HCT116 (cell line): Measurements from ENCODE around the gene FAM131C. TPM values are rescaled to one million over a fixed set of nuclear protein-coding genes. Genes with fewer than 3 reads are reported as not detected.

Experiments used
- ATAC-seq: fragments of 200-7000 bp; cut with Tn5 transposase; 2 replicates; pipeline ENCODE4 v1.9.1; 2020; ENCODE audit warnings: mild to moderate bottlenecking, moderate library complexity
- BruUV-seq: library from RNA; stranded (reverse); fragments of 400-500 nt; replicated peaks from 2 replicates; lab custom pipeline; 2021; lab: Mats Ljungman, UMichigan
- CTCF ChIA-PET: fragments of 300-600 bp; sonication (Branson Sonifier 250); formaldehyde crosslinking; loops from one replicate; lab custom pipeline; 2021; ENCODE audit warnings: antibody characterized with exemption; lab: Charles Lee
- POLR2A ChIA-PET: fragments of 300-600, 350-600 bp; sonication (Branson Sonifier 250); formaldehyde crosslinking; loops from one replicate; lab custom pipeline; 2021; ENCODE audit warnings: antibody characterized with exemption; lab: Charles Lee
- RAD21 ChIA-PET, 2 experiments: fragments of 300-600 bp; sonication (Branson Sonifier 250); formaldehyde crosslinking; loops; one replicate each; lab custom pipeline; 2023; ENCODE audit warnings: low total read pairs in 2 of 2; ENCODE audit not compliant: uncharacterized antibody in 2 of 2, unreplicated experiment in 2 of 2, low non-redundant PET in 1 of 2; lab: Charles Lee
- DNase-seq: peaks from one replicate; pipeline ENCODE4 v3.0.0-alpha.2; 2010; ENCODE audit warnings: low read depth, low spot score
- H2AFZ ChIP-seq: fragments of 200-600 bp; shearing (Covaris generic), sonication (generic); 2 replicates; pipeline ENCODE4 v1.6.1; 2017; ENCODE audit warnings: low read depth, mixed run types, mixed read lengths, antibody characterized with exemption, low read length; ENCODE audit not compliant: poor library complexity, severe bottlenecking
- H3K27ac ChIP-seq: 2 replicates; pipeline ENCODE4 v1.5.1; 2012; ENCODE audit warnings: low read depth, low read length
- H3K27me3 ChIP-seq: fragments of 200-600 bp; sonication (generic); 2 replicates; pipeline ENCODE4 v1.6.1; 2016; ENCODE audit warnings: mixed run types, low read length, mixed read lengths; ENCODE audit not compliant: insufficient read depth
- H3K36me3 ChIP-seq, 2 experiments: fragments of 200-500 bp in 1 of 2; fragments of 200-600 bp in 1 of 2; sonication (Bioruptor generic) in 1 of 2; sonication (generic) in 1 of 2; 2 replicates each; pipeline versions ENCODE4 v1.5.1 to v1.6.1; 2014 to 2016; ENCODE audit warnings: low read length in 2 of 2, inconsistent platforms in 1 of 2, mixed read lengths in 1 of 2, mixed run types in 1 of 2; ENCODE audit not compliant: insufficient read depth in 2 of 2, control insufficient read depth in 1 of 2
- H3K4me1 ChIP-seq, 2 experiments: fragments of 200-600 bp in 1 of 2; sonication (generic) in 1 of 2; 2 replicates each; pipeline versions ENCODE4 v1.5.1 to v1.6.1; 2012 to 2017; ENCODE audit warnings: low read length in 2 of 2, inconsistent platforms in 1 of 2, mild to moderate bottlenecking in 1 of 2, mixed read lengths in 1 of 2, mixed run types in 1 of 2, moderate library complexity in 1 of 2; ENCODE audit not compliant: insufficient read depth in 2 of 2, control insufficient read depth in 1 of 2
- H3K4me2 ChIP-seq: fragments of 200-600 bp; sonication (generic); 2 replicates; pipeline ENCODE4 v1.6.1; 2017; ENCODE audit warnings: mixed run types, low read length, mixed read lengths
- H3K4me3 ChIP-seq, 2 experiments: fragments of 200-600 bp in 1 of 2; sonication (generic) in 1 of 2; replicated peaks in 1 of 2; 2 replicates each; pipeline ENCODE4 v1.5.1; 2011 to 2016; ENCODE audit warnings: low read length in 2 of 2, control low read depth in 1 of 2, low read depth in 1 of 2, mild to moderate bottlenecking in 1 of 2, mixed read lengths in 1 of 2, mixed run types in 1 of 2
- H3K79me2 ChIP-seq: fragments of 200-600 bp; sonication (generic); 2 replicates; pipeline ENCODE4 v1.6.1; 2017; ENCODE audit warnings: mild to moderate bottlenecking, mixed run types, low read length, moderate library complexity, mixed read lengths; ENCODE audit not compliant: insufficient read depth
- H3K9ac ChIP-seq: fragments of 200-600 bp; sonication (generic); 2 replicates; pipeline ENCODE4 v1.6.1; 2016; ENCODE audit warnings: low read length, mixed read lengths
- H3K9me2 ChIP-seq: fragments of 200-600 bp; sonication (generic), shearing (Covaris generic); 2 replicates; pipeline ENCODE4 v1.6.1; 2017; ENCODE audit warnings: mixed run types, mild to moderate bottlenecking, moderate library complexity; ENCODE audit not compliant: insufficient read depth
- H3K9me3 ChIP-seq, 2 experiments: fragments of 200-500 bp in 1 of 2; fragments of 200-600 bp in 1 of 2; sonication (Bioruptor generic) in 1 of 2; sonication (generic) in 1 of 2; 2 replicates each; pipeline ENCODE4 v1.6.1; 2014 to 2017; ENCODE audit warnings: low read length in 2 of 2, mixed read lengths in 2 of 2, inconsistent platforms in 1 of 2, low read depth in 1 of 2, mild to moderate bottlenecking in 1 of 2, mixed run types in 1 of 2, moderate library complexity in 1 of 2; ENCODE audit not compliant: control insufficient read depth in 1 of 2, insufficient read depth in 1 of 2
- H4K20me1 ChIP-seq: fragments of 200-600 bp; sonication (generic), shearing (Covaris generic); 2 replicates; pipeline ENCODE4 v1.6.1; 2017; ENCODE audit warnings: mixed run types, mild to moderate bottlenecking, moderate library complexity; ENCODE audit not compliant: insufficient read depth
- CBX3 ChIP-seq: IDR thresholded peaks from 2 replicates; pipeline ENCODE4 v1.6.1; 2012; ENCODE audit warnings: low read depth
- ELF1 ChIP-seq: IDR thresholded peaks from 2 replicates; pipeline ENCODE4 v1.6.1; 2012; ENCODE audit warnings: low read depth, borderline replicate concordance
- EZH2 ChIP-seq: fragments of 200-600 bp; sonication (generic); IDR thresholded peaks from 2 replicates; pipeline ENCODE4 v1.6.1; 2017; ENCODE audit warnings: antibody characterized with exemption, mixed run types
- FOSL1 ChIP-seq: IDR thresholded peaks from 2 replicates; pipeline ENCODE4 v1.6.1; 2012; ENCODE audit warnings: low read depth
- JUND ChIP-seq: IDR thresholded peaks from 2 replicates; pipeline ENCODE4 v1.6.1; 2012
- POLR2AphosphoS5 ChIP-seq: IDR thresholded peaks from 2 replicates; pipeline ENCODE4 v1.6.1; 2011; ENCODE audit warnings: mild to moderate bottlenecking, low read depth, low read length, moderate library complexity
- RAD21 ChIP-seq: IDR thresholded peaks from 2 replicates; pipeline ENCODE4 v1.6.1; 2012; ENCODE audit warnings: low read depth, mild to moderate bottlenecking
- SIN3A ChIP-seq: IDR thresholded peaks from 2 replicates; pipeline ENCODE4 v1.6.1; 2012; ENCODE audit warnings: low read depth
- SP1 ChIP-seq: IDR thresholded peaks from 2 replicates; pipeline ENCODE4 v1.6.1; 2012; ENCODE audit warnings: low read depth
- SRF ChIP-seq: IDR thresholded peaks from 2 replicates; pipeline ENCODE4 v1.6.1; 2012; ENCODE audit warnings: low read depth
- TCF7L2 ChIP-seq: IDR thresholded peaks from 2 replicates; pipeline ENCODE4 v1.7.0; 2011; ENCODE audit warnings: borderline replicate concordance, inconsistent platforms; ENCODE audit not compliant: insufficient read depth, insufficient read length; ENCODE audit errors: extremely low read depth
- ZFX ChIP-seq: fragments of 450-650 bp; IDR thresholded peaks from 2 replicates; pipeline ENCODE4 v1.6.1; 2017
- intact Hi-C: fragments of 100-400 bp; cut with micrococcal nuclease; formaldehyde crosslinking; loops from 2 replicates; pipeline ENCODE4 v1.10.0; 2022
- total RNA-seq: library from RNA; stranded (reverse); gene quantifications from one replicate; pipeline ENCODE4 v1.2.1, GENCODE V29; 2021; ENCODE audit not compliant: unreplicated experiment
- TF ChIP-seq, protein P1 (sequence below), 3 experiments: fragments of 200-600 bp in 1 of 3; sonication (generic) in 1 of 3; IDR thresholded peaks in 2 of 3; conservative IDR thresholded peaks in 1 of 3; 2 replicates each; pipeline ENCODE4 v1.5.1; 2012 to 2017; ENCODE audit warnings: low read depth in 2 of 3, low read length in 2 of 3, antibody characterized with exemption in 1 of 3, borderline replicate concordance in 1 of 3, control low read depth in 1 of 3, mild to moderate bottlenecking in 1 of 3, mixed read lengths in 1 of 3, mixed run types in 1 of 3, moderate library complexity in 1 of 3; ENCODE audit not compliant: insufficient read depth in 1 of 3
- TF ChIP-seq, protein P2 (sequence below): IDR thresholded peaks from 2 replicates; pipeline ENCODE4 v1.6.1; 2012

Gene FAM131C
- total RNA-seq, 1 experiment from 2014 or later: 11.6 TPM

DNA sequence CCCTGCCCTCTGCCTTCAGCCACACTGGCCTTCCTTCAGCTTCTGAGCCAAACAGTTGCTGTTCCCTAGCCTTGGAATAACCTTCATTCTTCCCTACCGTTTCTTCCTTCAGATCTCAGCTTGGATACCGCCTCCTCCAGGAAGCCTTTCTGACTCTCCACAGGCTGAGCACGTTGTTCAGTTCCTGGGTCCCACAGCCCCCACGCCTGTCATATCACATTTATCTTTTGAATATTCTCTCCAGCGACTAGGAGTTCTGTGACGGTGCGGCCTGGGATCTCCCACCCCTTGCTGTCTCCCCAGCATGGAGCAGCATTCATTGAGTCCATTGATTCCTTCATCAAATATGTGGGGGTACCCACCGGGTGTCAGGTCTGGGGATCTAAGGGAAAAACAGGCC, 43.2 kb upstream of the FAM131C start:
- Histone ChIP-seq H4K20me1 (no peaks in the 10 kb centered on the region), H3K79me2 (no peaks in the 10 kb centered on the region), H3K4me1 (peaks cover 0 to 4% of the 10 kb centered on the region in 2 experiments; a peak in 3 of 4 replicates), H3K4me3 (no peak overlapping the region), H3K4me2 (no peak overlapping the region), H3K9ac (no peak overlapping the region)
- no peak for DNase-seq
- TF ChIP-seq EZH2 (no peak), CBX3 (no peak), ZFX (no peak), RAD21 (no peak), POLR2AphosphoS5 (no peak), TCF7L2 (no peak), ELF1 (no peak), JUND (no peak), FOSL1 (no peak), SIN3A (no peak), SRF (no peak), SP1 (no peak)
- TF ChIP-seq, protein P1, sequence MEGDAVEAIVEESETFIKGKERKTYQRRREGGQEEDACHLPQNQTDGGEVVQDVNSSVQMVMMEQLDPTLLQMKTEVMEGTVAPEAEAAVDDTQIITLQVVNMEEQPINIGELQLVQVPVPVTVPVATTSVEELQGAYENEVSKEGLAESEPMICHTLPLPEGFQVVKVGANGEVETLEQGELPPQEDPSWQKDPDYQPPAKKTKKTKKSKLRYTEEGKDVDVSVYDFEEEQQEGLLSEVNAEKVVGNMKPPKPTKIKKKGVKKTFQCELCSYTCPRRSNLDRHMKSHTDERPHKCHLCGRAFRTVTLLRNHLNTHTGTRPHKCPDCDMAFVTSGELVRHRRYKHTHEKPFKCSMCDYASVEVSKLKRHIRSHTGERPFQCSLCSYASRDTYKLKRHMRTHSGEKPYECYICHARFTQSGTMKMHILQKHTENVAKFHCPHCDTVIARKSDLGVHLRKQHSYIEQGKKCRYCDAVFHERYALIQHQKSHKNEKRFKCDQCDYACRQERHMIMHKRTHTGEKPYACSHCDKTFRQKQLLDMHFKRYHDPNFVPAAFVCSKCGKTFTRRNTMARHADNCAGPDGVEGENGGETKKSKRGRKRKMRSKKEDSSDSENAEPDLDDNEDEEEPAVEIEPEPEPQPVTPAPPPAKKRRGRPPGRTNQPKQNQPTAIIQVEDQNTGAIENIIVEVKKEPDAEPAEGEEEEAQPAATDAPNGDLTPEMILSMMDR (IDR thresholded peaks at IDR 0.05 in 2 of 3, conservative IDR thresholded peaks at IDR 0.05 in 1 of 3; ENCODE audit: borderline replicate concordance in 1 of 3, insufficient read depth in 1 of 3, low read depth in 2 of 3, low read length in 2 of 3): no peak
- TF ChIP-seq, protein P2, sequence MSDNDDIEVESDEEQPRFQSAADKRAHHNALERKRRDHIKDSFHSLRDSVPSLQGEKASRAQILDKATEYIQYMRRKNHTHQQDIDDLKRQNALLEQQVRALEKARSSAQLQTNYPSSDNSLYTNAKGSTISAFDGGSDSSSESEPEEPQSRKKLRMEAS: no peak
- TF ChIP-seq, all 23 proteins: peak for 0
- Histone ChIP-seq H3K36me3 (no peaks in the 10 kb centered on the region), H3K27ac (no peak overlapping the region), H3K9me3 (no peaks in the 10 kb centered on the region), H3K27me3 (no peaks in the 10 kb centered on the region), H2AFZ (no peak overlapping the region), H3K9me2 (no peaks in the 10 kb centered on the region)
- ChIA-PET POLR2A (interaction anchor here (1.1 kb wide), 1 partner anchor 56 kb away, joined by 3 read pairs; no protein-coding TSS in a partner anchor), RAD21 (no interaction called here), CTCF (no interaction called here)
- ATAC-seq: no peak
- intact Hi-C loops: no loop called here
- BruUV-seq: no TSS peak
